ENCODE measurements around the gene PIK3R2.
A peak's percentile ranks its signal among the peaks of the same experiment; 100 is the strongest.

Gene PIK3R2

DNA sequence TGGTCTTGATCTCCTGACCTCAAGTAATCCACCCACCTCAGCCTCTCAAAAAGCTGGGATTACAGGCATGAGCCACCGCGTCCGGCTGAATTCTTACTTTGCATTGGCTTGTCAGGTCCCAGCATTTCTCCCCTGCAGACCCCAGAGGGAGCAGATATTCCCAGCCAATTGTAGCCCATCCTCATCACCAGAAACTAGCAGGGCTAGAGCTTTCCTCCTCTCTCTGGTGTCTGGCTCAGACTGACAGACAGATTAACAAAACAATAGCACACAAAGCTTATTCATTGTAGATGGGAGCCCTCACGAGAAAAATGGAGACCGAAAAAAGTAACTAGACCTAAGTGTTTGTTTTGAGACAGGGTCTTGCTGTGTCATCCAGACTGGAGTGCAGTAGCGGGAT, 32.6 kb downstream of the PIK3R2 start:
- Histone ChIP-seq H3K4me1 (ENCODE audit: insufficient read depth, low read length) (no peaks in the 10 kb centered on the region; the same call in 1 of the 2 replicates), H3K9me3 (ENCODE audit: control insufficient read depth, insufficient read depth, low read length) (no peaks in the 10 kb centered on the region), H3K9ac (ENCODE audit: low read depth, low read length) (no peak overlapping the region), H3K36me3 (ENCODE audit: insufficient read depth, low read length) (no peaks in the 10 kb centered on the region)

DNA sequence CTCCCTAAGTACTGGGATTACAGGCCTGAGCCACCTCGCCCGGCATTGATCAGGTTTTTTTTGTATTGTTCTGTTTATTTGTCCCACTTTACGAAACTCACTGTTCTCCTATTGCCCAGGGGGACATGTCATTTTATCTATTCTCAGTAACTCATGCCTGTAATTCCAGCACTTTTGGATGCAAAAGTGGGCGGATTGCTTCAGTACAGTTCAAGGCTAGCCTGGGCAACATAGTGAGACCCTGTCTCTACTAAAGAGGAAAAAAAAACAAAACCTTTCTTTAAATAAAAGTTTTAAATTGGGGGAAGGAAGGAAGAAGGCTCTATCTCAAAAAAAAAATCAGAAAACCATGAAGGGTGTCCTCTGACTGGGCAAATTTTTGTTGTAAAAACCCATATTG, 37.3 kb downstream of the PIK3R2 start:
- Histone ChIP-seq H3K9me3 (ENCODE audit: control insufficient read depth, insufficient read depth, low read length) (no peaks in the 10 kb centered on the region), H3K4me1 (ENCODE audit: insufficient read depth, low read length) (peaks cover 5% of the 10 kb centered on the region), H3K9ac (ENCODE audit: low read depth, low read length) (no peak overlapping the region), H3K36me3 (ENCODE audit: insufficient read depth, low read length) (no peaks in the 10 kb centered on the region)

DNA sequence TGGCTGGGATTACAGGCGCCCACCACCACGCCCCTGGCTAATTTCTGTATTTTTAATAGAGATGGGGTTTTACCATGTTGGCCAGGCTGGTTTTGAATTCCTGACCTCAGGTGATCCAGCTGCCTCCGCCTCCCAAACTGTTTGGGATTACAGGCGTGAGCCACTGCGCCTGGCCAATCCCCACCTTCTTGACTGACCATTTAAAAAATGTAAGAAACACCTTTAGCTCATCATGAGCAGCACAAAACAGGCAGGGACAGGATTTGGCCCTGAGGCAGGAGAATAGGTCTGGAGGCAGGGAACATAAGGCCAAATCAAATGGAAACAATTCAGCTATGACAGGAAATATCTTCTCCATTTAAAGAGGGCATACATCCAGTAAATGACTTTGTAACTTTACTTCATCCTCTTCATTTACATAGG, 38.7 kb downstream of the PIK3R2 start:
- peak overlapping the region; percentile 53; the same call in 1 of the 2 replicates for H3K9ac ChIP-seq (ENCODE audit: low read depth, low read length)

DNA sequence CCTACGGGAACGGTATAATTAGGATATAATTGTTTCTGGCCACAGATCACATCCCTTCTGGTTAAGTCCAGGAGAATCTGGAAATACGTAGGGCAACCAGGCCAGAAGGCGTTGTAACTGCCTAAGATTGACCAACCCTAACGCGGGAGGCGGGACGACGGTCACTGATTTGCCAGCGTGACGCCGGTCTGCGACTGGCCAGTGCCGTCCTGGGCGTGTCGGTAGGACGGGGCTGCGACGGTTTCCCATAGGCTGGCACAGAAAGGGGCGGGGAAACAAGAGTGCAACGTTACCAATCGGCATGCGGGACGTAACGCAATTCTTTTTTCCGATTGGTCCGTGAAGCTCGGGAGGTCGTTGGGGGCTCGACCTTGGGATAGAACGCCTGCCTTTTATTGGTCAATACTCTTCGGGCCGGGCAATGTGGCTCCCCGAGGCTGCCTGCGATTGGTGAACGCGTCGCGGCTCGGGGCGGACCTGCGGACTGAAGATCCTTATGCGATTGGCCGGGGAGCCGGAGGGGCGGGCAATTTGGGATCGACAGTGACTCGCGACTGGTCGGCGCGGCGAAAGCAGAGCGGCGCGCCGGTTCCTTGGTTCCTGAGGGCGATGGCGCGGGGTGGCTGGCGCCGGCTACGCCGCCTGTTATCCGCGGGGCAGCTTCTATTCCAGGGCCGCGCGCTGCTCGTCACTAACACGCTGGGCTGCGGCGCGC, 39.9 kb downstream of the PIK3R2 start, which contains the start of gene MPV17L2:
MPV17L2 (plus strand) TSS at position 546 of the 715 bp plus-strand sequence; CDS start at position 610, 64 bp downstream.
- H3K9ac ChIP-seq (ENCODE audit: low read depth, low read length): peak within 1 kb of the TSS; percentile 82
- H3K9me3 ChIP-seq (ENCODE audit: control insufficient read depth, insufficient read depth, low read length): no peaks in the 10 kb centered on the region
- peaks cover 5% of the 10 kb centered on the region; the same call in 1 of the 2 replicates for H3K4me1 ChIP-seq (ENCODE audit: insufficient read depth, low read length)
- no peaks in the 10 kb centered on the region for H3K36me3 ChIP-seq (ENCODE audit: insufficient read depth, low read length)

More for the DNA sequence above, 38.7 kb downstream of the PIK3R2 start:
- Histone ChIP-seq H3K36me3 (ENCODE audit: insufficient read depth, low read length) (no peaks in the 10 kb centered on the region), H3K9me3 (ENCODE audit: control insufficient read depth, insufficient read depth, low read length) (no peaks in the 10 kb centered on the region), H3K4me1 (ENCODE audit: insufficient read depth, low read length) (peaks cover 5% of the 10 kb centered on the region; the same call in 1 of the 2 replicates)

DNA sequence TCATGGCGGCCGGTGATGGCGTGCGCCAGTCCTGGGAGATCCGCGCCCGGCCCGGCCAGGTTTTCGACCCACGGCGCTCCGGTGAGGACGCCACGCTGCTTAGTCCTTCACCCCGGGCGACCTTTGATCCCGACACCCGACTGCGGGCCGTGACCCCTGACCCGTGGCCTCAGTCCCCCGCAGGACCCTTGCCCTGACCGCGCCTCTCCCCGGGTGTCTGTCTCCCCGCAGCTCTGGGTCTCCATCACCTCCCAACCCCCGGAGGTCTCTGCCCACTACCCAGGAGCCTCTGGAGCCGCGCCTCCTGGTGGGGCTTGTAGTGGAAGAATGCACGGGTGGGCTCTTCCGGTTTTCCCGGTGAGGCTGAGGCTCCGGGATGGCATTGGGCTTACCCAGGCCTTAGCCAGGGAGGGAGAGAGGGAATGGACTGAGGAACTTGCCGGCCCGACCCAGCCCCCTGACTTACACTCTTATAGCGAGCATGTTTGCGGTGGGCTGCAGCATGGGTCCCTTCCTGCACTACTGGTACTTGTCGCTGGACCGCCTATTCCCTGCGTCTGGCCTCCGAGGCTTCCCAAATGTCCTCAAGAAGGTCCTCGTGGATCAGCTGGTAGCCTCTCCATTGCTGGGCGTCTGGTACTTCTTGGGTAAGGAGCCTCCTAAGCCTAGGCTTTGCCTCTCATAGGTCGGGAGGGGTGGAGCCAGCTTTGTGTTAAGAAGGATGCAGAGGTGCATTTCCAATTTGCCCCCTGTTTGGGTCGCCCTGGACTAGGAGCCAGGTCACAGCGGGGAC, 40.6 kb downstream of the PIK3R2 start:
- Histone ChIP-seq H3K9ac (ENCODE audit: low read depth, low read length) (peak overlapping the region; percentile 82), H3K4me1 (ENCODE audit: insufficient read depth, low read length) (peaks cover 5% of the 10 kb centered on the region; the same call in 1 of the 2 replicates), H3K36me3 (ENCODE audit: insufficient read depth, low read length) (no peaks in the 10 kb centered on the region; the same call in 1 of the 2 replicates), H3K9me3 (ENCODE audit: control insufficient read depth, insufficient read depth, low read length) (no peaks in the 10 kb centered on the region)

DNA sequence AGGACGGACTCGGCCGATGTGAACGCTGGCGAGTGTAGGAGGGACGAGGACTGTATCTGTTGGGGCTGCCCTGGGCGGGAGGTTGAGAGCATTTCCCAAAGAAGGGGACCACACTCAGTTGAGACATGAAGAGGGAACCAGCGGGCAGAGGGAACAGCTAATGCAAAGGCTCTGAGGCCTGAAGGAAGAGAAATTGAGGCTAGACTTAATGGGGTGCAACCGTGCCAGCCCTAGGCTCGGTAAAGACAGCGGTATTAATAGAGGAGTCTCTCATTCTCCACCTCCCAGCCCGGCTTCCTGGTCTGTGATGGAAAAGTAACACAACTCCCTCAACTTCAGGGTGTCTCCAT, 41.2 kb downstream of the PIK3R2 start:
- Histone ChIP-seq H3K36me3 (ENCODE audit: insufficient read depth, low read length) (no peaks in the 10 kb centered on the region; the same call in 1 of the 2 replicates), H3K9ac (ENCODE audit: low read depth, low read length) (peak overlapping the region; percentile 82; the same call in 1 of the 2 replicates)

DNA sequence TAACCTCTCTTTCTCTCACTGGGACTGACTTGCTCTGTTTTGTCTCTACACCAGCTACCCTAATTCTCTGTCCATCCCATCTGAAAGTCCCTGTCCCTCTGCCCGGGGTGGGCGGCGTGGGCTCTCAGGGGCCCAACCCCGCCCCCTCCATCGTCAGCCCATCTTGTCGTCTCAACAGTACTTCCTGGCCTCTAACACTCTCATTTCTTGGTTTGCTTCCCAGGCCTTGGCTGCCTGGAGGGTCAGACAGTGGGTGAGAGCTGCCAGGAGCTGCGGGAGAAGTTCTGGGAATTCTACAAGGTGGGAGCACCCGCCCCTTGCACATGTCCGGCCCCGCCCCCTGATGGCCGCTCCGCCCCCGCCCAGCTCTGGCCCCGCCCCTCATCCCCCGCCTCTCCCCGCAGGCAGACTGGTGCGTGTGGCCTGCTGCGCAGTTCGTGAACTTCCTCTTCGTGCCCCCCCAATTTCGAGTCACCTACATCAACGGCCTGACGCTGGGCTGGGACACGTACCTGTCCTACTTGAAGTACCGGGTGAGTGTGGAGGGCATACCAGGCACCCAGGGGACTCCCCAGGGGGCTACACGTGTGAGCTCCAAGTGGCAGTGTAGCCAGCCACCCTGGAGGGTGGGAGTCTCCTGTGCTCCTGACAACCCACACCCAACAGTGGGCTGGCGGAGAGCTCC, 41.7 kb downstream of the PIK3R2 start:
- peaks cover 5% of the 10 kb centered on the region; the same call in 1 of the 2 replicates for H3K4me1 ChIP-seq (ENCODE audit: insufficient read depth, low read length)
- peak overlapping the region; percentile 82; the same call in 1 of the 2 replicates for H3K9ac ChIP-seq (ENCODE audit: low read depth, low read length)
- H3K9me3 ChIP-seq (ENCODE audit: control insufficient read depth, insufficient read depth, low read length): no peaks in the 10 kb centered on the region
- H3K36me3 ChIP-seq (ENCODE audit: insufficient read depth, low read length): no peaks in the 10 kb centered on the region; the same call in 1 of the 2 replicates

More for the DNA sequence above, 41.2 kb downstream of the PIK3R2 start:
- no peaks in the 10 kb centered on the region for H3K9me3 ChIP-seq (ENCODE audit: control insufficient read depth, insufficient read depth, low read length)
- peaks cover 5% of the 10 kb centered on the region; the same call in 1 of the 2 replicates for H3K4me1 ChIP-seq (ENCODE audit: insufficient read depth, low read length)

DNA sequence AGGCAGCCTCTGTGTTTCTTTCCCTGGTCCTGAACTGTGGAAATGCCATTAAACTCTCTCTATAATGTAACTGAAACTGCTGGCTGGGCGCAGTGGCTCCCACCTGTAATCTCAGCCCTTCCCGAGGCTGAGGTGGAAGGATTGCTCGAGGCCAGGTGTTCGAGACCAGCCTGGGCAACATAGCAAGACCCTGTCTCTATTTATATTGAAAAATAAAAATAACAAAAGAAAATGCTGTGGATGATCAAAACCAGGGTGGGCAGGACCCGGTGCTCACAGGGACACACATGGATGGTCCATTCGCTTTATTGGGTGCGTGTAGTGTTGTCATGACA, 43.5 kb downstream of the PIK3R2 start:
- H3K36me3 ChIP-seq (ENCODE audit: insufficient read depth, low read length): no peaks in the 10 kb centered on the region; the same call in 1 of the 2 replicates
- no peaks in the 10 kb centered on the region for H3K9me3 ChIP-seq (ENCODE audit: control insufficient read depth, insufficient read depth, low read length)
- H3K4me1 ChIP-seq (ENCODE audit: insufficient read depth, low read length): peaks cover 5% of the 10 kb centered on the region; the same call in 1 of the 2 replicates
- no peak overlapping the region for H3K9ac ChIP-seq (ENCODE audit: low read depth, low read length)

DNA sequence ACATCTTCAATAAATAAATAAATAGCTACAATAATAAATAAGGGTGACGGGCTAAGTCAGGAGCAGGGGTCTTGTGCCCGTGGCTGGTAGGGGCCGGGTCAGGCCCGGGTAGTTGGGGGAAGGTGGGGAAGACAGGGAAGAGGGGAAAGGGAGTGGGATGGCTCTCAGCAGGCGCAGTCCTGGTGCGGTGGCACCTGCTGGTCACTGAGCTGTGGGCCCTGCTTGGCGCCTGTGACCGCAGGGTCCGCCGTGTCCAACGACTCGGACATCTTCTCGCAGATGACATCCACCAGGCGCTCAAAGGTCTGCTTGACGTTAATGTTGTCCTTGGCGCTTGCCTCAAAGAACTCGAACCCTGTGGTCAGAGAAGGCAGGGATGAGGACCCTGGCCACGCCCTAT, 44.3 kb downstream of the PIK3R2 start:
- Histone ChIP-seq H3K36me3 (ENCODE audit: insufficient read depth, low read length) (no peaks in the 10 kb centered on the region; the same call in 1 of the 2 replicates), H3K9me3 (ENCODE audit: control insufficient read depth, insufficient read depth, low read length) (no peaks in the 10 kb centered on the region), H3K4me1 (ENCODE audit: insufficient read depth, low read length) (peaks cover 5% of the 10 kb centered on the region; the same call in 1 of the 2 replicates), H3K9ac (ENCODE audit: low read depth, low read length) (no peak overlapping the region)

DNA sequence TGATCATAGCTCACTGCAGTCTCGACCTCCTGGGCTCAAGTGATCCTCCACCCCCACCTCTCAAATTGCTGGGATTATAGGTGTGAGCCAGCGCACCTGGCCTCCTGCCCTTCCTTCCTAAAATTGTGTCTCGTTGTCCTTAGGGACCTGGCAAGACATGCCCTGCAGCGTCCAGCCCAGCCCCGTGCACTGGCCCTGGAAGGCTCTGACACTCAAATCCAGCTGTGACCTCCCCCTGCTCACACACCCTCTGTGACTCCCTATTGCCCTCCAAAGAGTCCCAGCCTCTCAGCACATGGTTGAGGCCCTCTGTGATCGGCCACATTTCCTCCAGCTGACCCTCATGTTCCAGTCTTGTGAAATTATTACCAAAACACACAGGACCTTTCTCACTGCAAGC, 45.0 kb downstream of the PIK3R2 start:
- peaks cover 5% of the 10 kb centered on the region for H3K4me1 ChIP-seq (ENCODE audit: insufficient read depth, low read length)
- no peaks in the 10 kb centered on the region; the same call in 1 of the 2 replicates for H3K36me3 ChIP-seq (ENCODE audit: insufficient read depth, low read length)
- no peaks in the 10 kb centered on the region for H3K9me3 ChIP-seq (ENCODE audit: control insufficient read depth, insufficient read depth, low read length)
- H3K9ac ChIP-seq (ENCODE audit: low read depth, low read length): no peak overlapping the region

DNA sequence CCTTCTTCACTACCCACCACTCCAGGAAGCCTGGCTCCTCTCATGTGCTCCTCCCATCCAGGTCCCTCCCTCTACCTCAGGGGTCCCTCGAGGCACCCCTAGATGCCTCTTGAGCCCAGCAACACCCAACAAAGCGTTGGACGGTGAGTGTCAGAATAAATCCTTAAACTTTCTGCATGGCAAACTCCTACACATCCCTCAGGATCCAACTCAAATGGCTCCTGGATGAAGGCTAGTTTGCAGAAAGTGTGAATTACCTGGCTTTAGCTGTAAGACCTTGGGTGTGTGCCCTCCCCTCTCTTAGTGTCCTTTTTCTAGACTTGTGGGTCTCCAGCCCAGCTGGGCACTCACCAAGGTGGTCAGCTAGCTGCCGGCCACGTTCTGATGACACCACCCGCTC, 45.4 kb downstream of the PIK3R2 start:
- Histone ChIP-seq H3K4me1 (ENCODE audit: insufficient read depth, low read length) (peaks cover 5% of the 10 kb centered on the region), H3K36me3 (ENCODE audit: insufficient read depth, low read length) (no peaks in the 10 kb centered on the region; the same call in 1 of the 2 replicates)

DNA sequence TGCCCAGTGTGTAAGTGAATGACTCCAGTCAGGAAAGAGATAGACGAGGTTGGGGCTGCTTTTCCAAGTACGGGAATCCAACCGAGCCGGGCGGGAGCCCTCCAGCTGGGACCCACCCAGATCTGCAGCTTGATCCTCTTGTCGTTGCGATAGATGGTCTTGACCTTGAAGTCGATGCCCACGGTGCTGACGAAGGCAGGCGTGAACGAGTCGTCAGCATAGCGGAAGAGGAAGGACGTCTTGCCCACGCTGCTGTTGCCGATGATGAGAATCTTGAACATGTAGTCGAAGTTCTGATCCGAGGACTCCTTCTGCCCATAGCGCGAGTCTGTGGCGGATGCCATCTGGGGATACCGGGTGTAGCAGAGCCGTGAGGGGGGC, 49.4 kb downstream of the PIK3R2 start:
- Histone ChIP-seq H3K9me3 (ENCODE audit: control insufficient read depth, insufficient read depth, low read length) (no peaks in the 10 kb centered on the region), H3K9ac (ENCODE audit: low read depth, low read length) (no peak overlapping the region), H3K36me3 (ENCODE audit: insufficient read depth, low read length) (no peaks in the 10 kb centered on the region; the same call in 1 of the 2 replicates), H3K4me1 (ENCODE audit: insufficient read depth, low read length) (no peaks in the 10 kb centered on the region; the same call in 1 of the 2 replicates)

More for the DNA sequence above, 45.4 kb downstream of the PIK3R2 start:
- H3K9ac ChIP-seq (ENCODE audit: low read depth, low read length): no peak overlapping the region
- no peaks in the 10 kb centered on the region for H3K9me3 ChIP-seq (ENCODE audit: control insufficient read depth, insufficient read depth, low read length)

DNA sequence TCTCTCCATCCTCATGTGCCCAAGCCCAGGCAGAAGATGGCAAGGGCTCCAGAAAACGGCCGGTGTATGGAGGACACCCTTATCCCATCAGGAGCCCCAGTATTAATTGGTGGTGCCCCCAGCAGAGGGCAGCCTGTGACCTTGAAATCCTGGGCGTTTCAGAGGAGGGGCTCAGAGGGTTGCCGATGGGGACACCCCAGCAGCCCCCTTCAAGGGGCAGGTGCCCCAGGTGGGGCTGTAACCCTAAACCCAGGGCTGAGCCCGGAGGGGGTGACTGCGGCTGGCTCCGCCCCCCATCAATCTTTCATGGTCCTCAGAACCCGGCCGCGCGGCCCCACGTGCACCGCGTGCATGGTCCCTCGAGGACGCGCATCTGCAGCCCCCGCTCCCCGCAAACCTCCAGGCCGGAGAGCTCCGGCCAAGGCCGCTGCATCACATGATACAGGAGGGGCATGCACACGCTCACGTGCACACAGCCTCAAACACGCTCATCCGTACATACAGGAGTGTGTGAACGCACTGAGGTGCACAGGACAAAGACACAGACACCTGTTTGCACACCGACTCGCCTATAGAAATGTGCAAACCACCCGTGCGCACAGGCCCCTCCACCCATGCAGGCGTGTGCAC, 49.9 kb downstream of the PIK3R2 start:
- Histone ChIP-seq H3K36me3 (ENCODE audit: insufficient read depth, low read length) (no peaks in the 10 kb centered on the region; the same call in 1 of the 2 replicates), H3K4me1 (ENCODE audit: insufficient read depth, low read length) (no peaks in the 10 kb centered on the region; the same call in 1 of the 2 replicates), H3K9ac (ENCODE audit: low read depth, low read length) (peak overlapping the region; percentile 89), H3K9me3 (ENCODE audit: control insufficient read depth, insufficient read depth, low read length) (no peaks in the 10 kb centered on the region)
